SJSA1 (cell line): ENCODE data around the gene UPF2. TPM values are rescaled to one million over a fixed set of nuclear protein-coding genes. Genes with fewer than 3 reads are reported as not detected.

Source experiments
- DNase-seq, 2 experiments: peaks; one replicate each; pipeline ENCODE4 v3.0.0-alpha.2; 2015 to 2020; ENCODE audit warnings: low spot score in 2 of 2, low read depth in 1 of 2
- H3K27ac ChIP-seq: fragments of 250-450 bp; sonication (Bioruptor Pico); 2 replicates; pipeline ENCODE4 v1.5.1; 2020; ENCODE audit warnings: mild to moderate bottlenecking, moderate library complexity
- H3K27me3 ChIP-seq: fragments of 250-450 bp; sonication (Bioruptor Pico); replicated peaks from 2 replicates; pipeline ENCODE4 v1.5.1; 2020; ENCODE audit warnings: mild to moderate bottlenecking, moderate library complexity
- H3K36me3 ChIP-seq: fragments of 250-450 bp; sonication (Bioruptor Pico); 2 replicates; pipeline ENCODE4 v1.5.1; 2020; ENCODE audit warnings: mild to moderate bottlenecking
- H3K4me1 ChIP-seq: fragments of 250-450 bp; sonication (Bioruptor Pico); replicated peaks from 2 replicates; pipeline ENCODE4 v1.6.1; 2021; ENCODE audit warnings: mild to moderate bottlenecking
- H3K4me3 ChIP-seq: fragments of 250-450 bp; sonication (Bioruptor Pico); 2 replicates; pipeline ENCODE4 v1.5.1; 2020; ENCODE audit warnings: mild to moderate bottlenecking
- H3K9me3 ChIP-seq: fragments of 250-450 bp; sonication (Bioruptor Pico); replicated peaks from 2 replicates; pipeline ENCODE4 v1.5.1; 2020; ENCODE audit warnings: mild to moderate bottlenecking
- total RNA-seq: library from RNA; depleted of rRNA; stranded (reverse); fragments of >200 nt; shearing (Covaris generic); gene quantifications from 2 replicates; pipeline ENCODE4 v1.2.3, GENCODE V29; 2014; rRNA removed

The UPF2 gene
- total RNA-seq, 1 experiment from 2014 or later = 18.6 TPM

DNA sequence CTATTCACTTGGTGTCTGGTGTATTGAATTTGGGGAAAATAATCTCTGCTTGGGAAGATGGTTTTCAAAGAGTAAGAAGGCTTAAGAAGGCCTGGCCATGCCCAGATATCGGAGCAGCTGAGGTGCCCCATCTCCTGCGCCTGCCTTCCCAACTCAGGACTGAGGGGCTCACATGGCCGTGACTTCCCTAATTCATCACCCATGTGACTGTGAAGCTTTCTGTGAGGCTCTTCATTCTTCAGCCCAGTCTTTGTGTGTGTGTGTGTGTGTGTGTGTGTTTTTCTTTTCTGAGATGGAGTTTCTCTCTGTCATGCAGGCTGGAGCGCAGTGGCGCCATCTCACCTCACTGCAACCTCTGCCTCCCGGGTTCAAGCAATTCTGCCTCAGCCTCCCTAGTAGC lies 166.3 kb downstream of the UPF2 start:
- Histone ChIP-seq H3K9me3 (no peaks in the 10 kb centered on the region), H3K27ac (peak overlapping the region; percentile 48)
- peak in 1 of 2 experiments; percentile 6 for DNase-seq

GRCh38 chr10:11875494-11876281 lies 166.9 kb downstream of the UPF2 start:
- Histone ChIP-seq H3K9me3 (no peaks in the 10 kb centered on the region), H3K27ac (peak overlapping the region; percentile 48)

More for the DNA sequence above, 166.3 kb downstream of the UPF2 start:
- no peaks in the 10 kb centered on the region for H3K36me3 ChIP-seq
- no peaks in the 10 kb centered on the region for H3K27me3 ChIP-seq
- H3K4me1 ChIP-seq = peaks cover 19% of the 10 kb centered on the region
- H3K4me3 ChIP-seq = no peak overlapping the region

DNA sequence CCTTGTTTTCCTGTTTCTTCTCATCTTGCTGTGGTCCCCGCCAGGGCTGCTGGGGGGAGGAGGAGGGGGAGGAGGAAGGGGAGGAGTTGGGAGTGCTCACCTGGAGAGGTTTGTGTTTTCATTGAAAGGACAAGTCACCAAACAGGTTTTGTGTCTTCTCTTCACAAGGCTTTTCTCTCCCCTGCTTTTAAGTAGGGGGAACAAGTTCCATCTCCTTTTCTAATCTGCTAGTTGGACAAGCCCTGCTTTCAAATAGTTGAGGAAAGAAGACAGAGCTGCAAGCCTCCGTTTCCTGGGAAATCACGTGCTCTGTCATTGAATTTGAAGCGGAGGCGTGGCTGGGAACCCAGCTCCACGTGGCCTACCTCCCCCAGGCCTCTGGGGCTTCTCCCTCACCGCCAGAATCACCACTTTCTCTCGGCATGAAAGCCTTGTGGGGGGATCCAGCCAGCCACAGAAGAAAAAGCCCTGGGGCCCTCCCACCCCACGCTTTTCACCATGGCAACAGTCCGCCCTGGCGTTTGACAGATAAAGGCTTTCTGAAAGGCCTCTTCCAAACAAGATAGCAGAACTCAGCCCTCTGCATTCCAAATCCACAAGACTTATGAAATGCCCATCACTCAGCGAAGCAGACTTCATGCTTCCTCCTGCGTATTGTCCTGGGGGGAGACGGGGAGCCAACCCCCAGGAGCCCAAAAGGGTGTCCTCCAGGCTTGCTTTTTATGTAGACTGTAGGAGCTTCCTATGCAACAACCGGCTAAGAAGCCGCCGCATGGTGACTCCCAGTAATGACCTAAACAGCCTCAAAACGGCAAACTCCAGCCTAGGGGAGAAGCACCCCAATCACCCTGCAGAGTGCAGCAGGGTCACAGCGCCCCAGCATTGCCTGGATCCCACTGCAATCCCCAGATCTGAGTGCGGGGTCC lies 167.8 kb downstream of the UPF2 start:
- Histone ChIP-seq H3K27ac (peak overlapping the region; percentile 42; the same call in 1 of the 2 replicates), H3K36me3 (no peaks in the 10 kb centered on the region), H3K4me3 (no peak overlapping the region), H3K27me3 (no peaks in the 10 kb centered on the region), H3K9me3 (no peaks in the 10 kb centered on the region), H3K4me1 (peaks cover 19% of the 10 kb centered on the region)
- DNase-seq = peak in 1 of 2 experiments; percentile 8

More at GRCh38 chr10:11875494-11876281, 166.9 kb downstream of the UPF2 start:
- Histone ChIP-seq H3K36me3 (no peaks in the 10 kb centered on the region), H3K4me1 (peaks cover 19% of the 10 kb centered on the region), H3K4me3 (no peak overlapping the region), H3K27me3 (no peaks in the 10 kb centered on the region)
- peak; percentile 76 to 90 for DNase-seq

GRCh38 chr10:11871466-11871865 lies 171.1 kb downstream of the UPF2 start:
- Histone ChIP-seq H3K4me1 (peaks cover 19% of the 10 kb centered on the region), H3K36me3 (no peaks in the 10 kb centered on the region), H3K27ac (no peak overlapping the region), H3K27me3 (no peaks in the 10 kb centered on the region), H3K9me3 (no peaks in the 10 kb centered on the region), H3K4me3 (no peak overlapping the region)
- DNase-seq = no peak

DNA sequence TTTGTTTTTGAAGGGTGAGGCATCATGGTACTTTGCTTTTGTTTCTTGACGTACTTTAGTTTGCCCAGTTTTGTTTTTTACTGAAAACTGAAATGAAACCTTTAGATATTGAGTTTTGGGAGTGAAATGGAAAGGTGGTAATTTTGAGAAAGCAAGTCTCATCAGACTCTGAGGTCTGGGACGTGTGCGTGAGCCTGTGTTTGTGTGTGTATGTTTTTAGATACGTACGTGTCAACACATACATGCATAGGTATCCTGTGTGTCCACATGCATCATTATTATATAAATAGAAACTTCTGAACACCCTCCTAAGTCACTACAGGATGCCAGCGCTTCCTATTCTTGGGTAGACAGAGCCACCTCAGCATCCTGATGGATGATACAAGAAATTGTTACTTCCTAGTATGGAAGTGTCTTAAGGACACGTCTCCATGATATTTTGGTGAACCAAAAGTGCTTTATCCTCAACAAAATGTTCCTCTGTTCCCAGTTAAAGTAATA lies 171.7 kb downstream of the UPF2 start:
- Histone ChIP-seq H3K4me1 (peaks cover 13% of the 10 kb centered on the region), H3K36me3 (no peaks in the 10 kb centered on the region), H3K27ac (no peak overlapping the region), H3K27me3 (no peaks in the 10 kb centered on the region), H3K4me3 (no peak overlapping the region), H3K9me3 (no peaks in the 10 kb centered on the region)
- DNase-seq = no peak

GRCh38 chr10:11870461-11870780 lies 172.2 kb downstream of the UPF2 start:
- no peaks in the 10 kb centered on the region for H3K27me3 ChIP-seq
- no peak overlapping the region for H3K4me3 ChIP-seq
- no peak overlapping the region for H3K27ac ChIP-seq
- H3K9me3 ChIP-seq = no peaks in the 10 kb centered on the region
- H3K36me3 ChIP-seq = no peaks in the 10 kb centered on the region
- H3K4me1 ChIP-seq = peaks cover 8% of the 10 kb centered on the region
- DNase-seq = no peak

Other genes with a start within 250 kb of the UPF2 start
- 3.0 and 7.5 TPM in 2 replicates for gene PROSER2, start 219.5 kb downstream of the UPF2 start, total RNA-seq
- gene DHTKD1, start 26.1 kb upstream of the UPF2 start, total RNA-seq = 12.5 and 19.0 TPM in 2 replicates
- gene SEC61A2, start 86.9 kb upstream of the UPF2 start, total RNA-seq = 4.4 and 7.7 TPM in 2 replicates
- gene NUDT5, start 153.1 kb upstream of the UPF2 start, total RNA-seq = 72.3 and 109 TPM in 2 replicates
- 82.8 and 125 TPM in 2 replicates for gene CDC123, start 153.4 kb upstream of the UPF2 start, total RNA-seq